ENCODE results near the gene AKR1C4.
"Not testable (repeated sequence)": the region's sequence is repeated elsewhere in the genome, so short reads cannot be mapped to it uniquely, and the experiment has no call there.

Gene AKR1C4

GRCh38 chr10:5206799-5207198 lies 10.2 kb downstream of the AKR1C4 start:
- no peak for DNase-seq (ENCODE audit: low spot score)

- DNase-seq (ENCODE audit: low spot score) = not testable (repeated sequence)
These were observed 13.1 kb downstream of the AKR1C4 start for GRCh38 chr10:5209776-5210175.

- DNase-seq (ENCODE audit: low spot score) = not testable (repeated sequence)
These were observed 13.6 kb downstream of the AKR1C4 start for GRCh38 chr10:5210261-5210660.

GRCh38 chr10:5211696-5212536 lies 15.3 kb downstream of the AKR1C4 start:
- DNase-seq (ENCODE audit: low spot score) = no peak

- no peak for DNase-seq (ENCODE audit: low spot score)
These were observed 20.2 kb downstream of the AKR1C4 start for GRCh38 chr10:5216801-5217200.

- no peak for DNase-seq (ENCODE audit: low spot score)
These were observed 22.6 kb downstream of the AKR1C4 start for GRCh38 chr10:5219262-5219661.

GRCh38 chr10:5222942-5223341 lies 26.3 kb downstream of the AKR1C4 start:
- DNase-seq (ENCODE audit: low spot score) = not testable (repeated sequence)

GRCh38 chr10:5229019-5229418 lies 32.4 kb downstream of the AKR1C4 start:
- no peak for DNase-seq (ENCODE audit: low spot score)

GRCh38 chr10:5233324-5233723 lies 36.7 kb downstream of the AKR1C4 start:
- DNase-seq (ENCODE audit: low spot score) = no peak

- no peak for DNase-seq (ENCODE audit: low spot score)
These were observed 37.6 kb downstream of the AKR1C4 start for GRCh38 chr10:5234106-5234860.

- DNase-seq (ENCODE audit: low spot score) = not testable (repeated sequence)
These were observed 40.9 kb downstream of the AKR1C4 start for GRCh38 chr10:5237541-5237940.

- no peak for DNase-seq (ENCODE audit: low spot score)
These were observed 45.9 kb downstream of the AKR1C4 start for GRCh38 chr10:5242585-5242984.

GRCh38 chr10:5243521-5243987 lies 46.9 kb downstream of the AKR1C4 start:
- no peak for DNase-seq (ENCODE audit: low spot score)

- DNase-seq (ENCODE audit: low spot score) = no peak
These were observed 55.8 kb downstream of the AKR1C4 start for GRCh38 chr10:5252177-5253037.

- DNase-seq (ENCODE audit: low spot score) = no peak
These were observed 57.9 kb downstream of the AKR1C4 start for GRCh38 chr10:5254488-5254887.

- not testable (repeated sequence) for DNase-seq (ENCODE audit: low spot score)
These were observed 61.1 kb downstream of the AKR1C4 start for GRCh38 chr10:5257768-5258167.

- no peak for DNase-seq (ENCODE audit: low spot score)
These were observed 62.7 kb downstream of the AKR1C4 start for GRCh38 chr10:5259132-5259951.

- no peak for DNase-seq (ENCODE audit: low spot score)
These were observed 63.4 kb downstream of the AKR1C4 start for GRCh38 chr10:5259952-5260578.

- DNase-seq (ENCODE audit: low spot score) = no peak
These were observed 64.2 kb downstream of the AKR1C4 start for GRCh38 chr10:5260828-5261227.

GRCh38 chr10:5265139-5265538 lies 68.5 kb downstream of the AKR1C4 start:
- no peak for DNase-seq (ENCODE audit: low spot score)

- DNase-seq (ENCODE audit: low spot score) = no peak
These were observed 69.7 kb downstream of the AKR1C4 start for GRCh38 chr10:5266351-5266750.

Data from hematopoietic multipotent progenitor cell treated with erythropoietin and hydrocortisone succinate and interleukin-3 and kit ligand, for 17 days (in vitro differentiated cells).